ENCODE measurements around the gene LECT2.

GRCh38 chr5:135995976-135996375, 41.2 kb upstream of the LECT2 start:
- TF ChIP-seq CTCF (IDR thresholded peaks at IDR 0.05 in 8 of 11, conservative IDR thresholded peaks at IDR 0.05 in 3 of 11) (no peak), POLR2A (IDR thresholded peaks at IDR 0.05) (no peak), POLR2AphosphoS5 (IDR thresholded peaks at IDR 0.05) (no peak)

Data from spleen (tissue), 7 donors.